ENCODE data around the gene ZIC4. TPM values are rescaled to one million over a fixed set of nuclear protein-coding genes. Genes with fewer than 3 reads are reported as not detected.

The ZIC4 gene
- total and polyA plus RNA-seq, 2 of the 8 experiments (the other 6 are each of a cell fraction or from before 2014, with no cell fraction given): 0.03 to 0.13 TPM

GRCh38 chr3:147408188-147409100 lies 2.1 kb upstream of the ZIC4 start:
- H3K4me2 ChIP-seq (ENCODE audit: insufficient read depth in 1 of 2, low read depth in 2 of 2, low read length in 2 of 2): peak overlapping the region; percentile 72 to 91
- H3K14ac ChIP-seq (ENCODE audit: insufficient read length): no peak overlapping the region
- H3K36me3 ChIP-seq (ENCODE audit: control insufficient read depth in 2 of 4, insufficient read depth in 4 of 4, low read length in 3 of 4): peaks cover 0 to 4% (median 0%) of the 10 kb centered on the region in 4 experiments; a peak in 1 of 8 replicates
- H4K91ac ChIP-seq (replicated peaks; ENCODE audit: insufficient read length, low read length): no peak overlapping the region
- H2BK12ac ChIP-seq (ENCODE audit: low read depth, low read length): peak overlapping the region; percentile 27; the same call in 1 of the 2 replicates
- H2AK5ac ChIP-seq (ENCODE audit: low read depth, low read length): no peak overlapping the region
- POLR2A ChIA-PET (ENCODE audit: partially characterized antibody): interaction anchor here (1.3 kb wide), 1 partner anchor 12 kb away, joined by 3 read pairs; no protein-coding TSS in a partner anchor
- no peak overlapping the region for H3K56ac ChIP-seq (replicated peaks; ENCODE audit: insufficient read length, low read depth, low read length)
- H3K4me1 ChIP-seq (replicated peaks in 1 of 4; ENCODE audit: control insufficient read depth in 3 of 4, insufficient read depth in 4 of 4, low read length in 3 of 4): peaks cover 14 to 58% (median 37%) of the 10 kb centered on the region in 4 experiments
- no peaks in the 10 kb centered on the region for H3K79me1 ChIP-seq (ENCODE audit: low read depth, low read length)
- H3K9me3 ChIP-seq (ENCODE audit: insufficient read depth in 2 of 2, low read depth in 1 of 2, low read length in 1 of 2): no peaks in the 10 kb centered on the region; a peak in 1 of 4 replicates
- CTCF ChIA-PET (ENCODE audit: partially characterized antibody): interaction anchor here (0.9 to 1.5 kb wide), 4 partner anchors 12 to 39 kb away, joined by 3 to 9 read pairs (median 4); no protein-coding TSS in a partner anchor
- no peak for DNase-seq (ENCODE audit: low read depth in 1 of 2, low spot score in 2 of 2)
- H2BK120ac ChIP-seq (replicated peaks; ENCODE audit: low read depth, low read length): no peak overlapping the region
- no peaks in the 10 kb centered on the region for H3K79me2 ChIP-seq (ENCODE audit: control insufficient read depth in 1 of 2, insufficient read depth in 2 of 2, low read length in 2 of 2)
- H4K20me1 ChIP-seq (replicated peaks in 1 of 2; ENCODE audit: control insufficient read depth in 1 of 2, insufficient read depth in 2 of 2, low read length in 2 of 2): peaks cover 6 to 23% of the 10 kb centered on the region in 2 experiments
- H4K8ac ChIP-seq (ENCODE audit: extremely low read depth, insufficient read depth, low read length): no peak overlapping the region
- no peak overlapping the region for H2BK5ac ChIP-seq (ENCODE audit: low read depth, low read length)
- H2BK20ac ChIP-seq (ENCODE audit: low read length): 0 out of 2 replicates have a peak overlapping the region, but pooled peaks have one; percentile 72
- H3K27me3 ChIP-seq (replicated peaks in 1 of 4; ENCODE audit: control insufficient read depth in 3 of 4, extremely low read depth in 1 of 4, insufficient read depth in 3 of 4, low read length in 3 of 4): peaks cover 70 to 98% (median 94%) of the 10 kb centered on the region in 4 experiments
- H4K5ac ChIP-seq (ENCODE audit: insufficient read length, low read depth, low read length): no peak overlapping the region
- H3K4ac ChIP-seq (replicated peaks; ENCODE audit: insufficient read length, low read depth, low read length): no peak overlapping the region
- H3K9ac ChIP-seq (replicated peaks in 1 of 4; ENCODE audit: extremely low read depth in 1 of 4, low read depth in 3 of 4, low read length in 3 of 4): no peak overlapping the region; a peak in 1 of 7 replicates
- peaks cover 18% of the 10 kb centered on the region for H3K23me2 ChIP-seq (ENCODE audit: low read depth, low read length)
- H3K4me3 ChIP-seq (ENCODE audit: extremely low read depth in 1 of 4, insufficient read depth in 2 of 4, low read depth in 3 of 4, low read length in 4 of 4): peak overlapping the region; percentile 16 to 62 (median 37); a peak in 6 of 8 replicates
- no peak overlapping the region for H2BK15ac ChIP-seq (ENCODE audit: low read length)
- no peak overlapping the region; the same call in 1 of the 2 replicates for H3K18ac ChIP-seq (ENCODE audit: extremely low read depth, low read length)
- no peak overlapping the region for H3K23ac ChIP-seq (ENCODE audit: insufficient read length)
- FAIRE-seq: no peak
- no peak overlapping the region for H2AFZ ChIP-seq (ENCODE audit: low read length)
- WGBS, 2 experiments (ENCODE audit: extremely low coverage in 1 of 2, insufficient coverage in 1 of 2, insufficient read length in 1 of 2, insufficient replicate concordance in 2 of 2, low coverage in 1 of 2, low lambda C conversion rate in 2 of 2, missing lambda C conversion rate in 1 of 2): 1% methylated on average over 24 of the region's 28 CpGs; no CpG with 5 or more reads in 1 of the 2 experiments
- no peak overlapping the region for H3K27ac ChIP-seq (ENCODE audit: low read depth, low read length)
- TF ChIP-seq SRF (IDR thresholded peaks at IDR 0.05; ENCODE audit: low read depth, low read length) (no peak), MAFK (IDR thresholded peaks at IDR 0.05; ENCODE audit: low read depth, low read length) (peak; percentile 44; the same call in 1 of the 2 replicates), TBP (IDR thresholded peaks at IDR 0.05; ENCODE audit: low read depth, low read length) (no peak), JUND (IDR thresholded peaks at IDR 0.05; ENCODE audit: low read length) (no peak), HDAC2 (IDR thresholded peaks at IDR 0.05; ENCODE audit: borderline replicate concordance in 1 of 2, low read depth in 2 of 2, low read length in 2 of 2) (0 out of 4 replicates have a peak, but pooled peaks of 1 of the 2 experiments have one; percentile 8), KDM1A (IDR thresholded peaks at IDR 0.05; ENCODE audit: borderline replicate concordance, low read length) (no peak), ZNF274 (IDR thresholded peaks at IDR 0.05; ENCODE audit: borderline replicate concordance, extremely low read depth, low read length) (no peak), JUN (IDR thresholded peaks at IDR 0.05; ENCODE audit: low read depth, low read length) (no peak), TAF7 (optimal IDR thresholded peaks at IDR 0.05; ENCODE audit: borderline replicate concordance, low read depth, low read length) (no peak)
- TF ChIP-seq, protein P1, sequence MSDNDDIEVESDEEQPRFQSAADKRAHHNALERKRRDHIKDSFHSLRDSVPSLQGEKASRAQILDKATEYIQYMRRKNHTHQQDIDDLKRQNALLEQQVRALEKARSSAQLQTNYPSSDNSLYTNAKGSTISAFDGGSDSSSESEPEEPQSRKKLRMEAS (IDR thresholded peaks at IDR 0.05): no peak

All from H1 (cell line).